K562 (cell line): ENCODE results near the gene DAP. TPM values are rescaled to one million over a fixed set of nuclear protein-coding genes. Genes with fewer than 3 reads are reported as not detected.

ENCODE experiments used
- ATAC-seq: fragments of 200-7000 bp; cut with Tn5 transposase; 3 replicates; pipeline ENCODE4 v1.9.1; 2020; ENCODE audit warnings: moderate library complexity
- BruUV-seq: library from RNA; stranded (reverse); fragments of 400-500 nt; replicated peaks from 2 replicates; lab custom pipeline; 2021; lab: Mats Ljungman, UMichigan
- CTCF ChIA-PET: fragments of 300-600 bp; formaldehyde crosslinking; extraction: SDS; loops from one replicate; lab custom pipeline; 2021; ENCODE audit warnings: low intra/inter-chr PET ratio; lab: Yijun Ruan, JAX
- POLR2A ChIA-PET: fragments of 300-600, 350-650 bp; sonication (Branson Sonifier 250); formaldehyde crosslinking; extraction: SDS; loops from one replicate; lab custom pipeline; 2021; ENCODE audit warnings: antibody characterized with exemption, inconsistent platforms; lab: Yijun Ruan, JAX
- DNase-seq, 4 experiments: peaks; one replicate each; pipeline versions ENCODE4 v3.0.0 to v3.0.0-alpha.2; 2011 to 2018; ENCODE audit warnings: low spot score in 3 of 4, mixed read lengths in 3 of 4; ENCODE audit errors: extremely low read depth in 1 of 4
- FAIRE-seq: peaks from 2 replicates; lab custom pipeline; 2011; peaks lifted over from hg19 to GRCh38; lab: Jason Lieb, UNC
- H2AFZ ChIP-seq: 2 replicates; pipeline ENCODE4 v1.6.0; 2011; ENCODE audit warnings: low read depth, low read length, control low read depth, inconsistent platforms
- H3K27ac ChIP-seq: fragments of 200-600 bp; 3 replicates; pipeline ENCODE4 v1.8.0; 2011; ENCODE audit warnings: low read depth, mild to moderate bottlenecking, control low read depth, inconsistent platforms, low read length, moderate library complexity, mixed read lengths; ENCODE audit errors: extremely low read depth
- H3K27me3 ChIP-seq, 2 experiments: fragments of 300-600 bp in 1 of 2; 2 replicates in 1 of 2; 3 replicates in 1 of 2; pipeline versions ENCODE4 v1.6.0 to v1.8.0; 2011; ENCODE audit warnings: inconsistent platforms in 2 of 2, low read length in 2 of 2, mild to moderate bottlenecking in 1 of 2, mixed read lengths in 1 of 2, moderate library complexity in 1 of 2; ENCODE audit not compliant: control insufficient read depth in 2 of 2, insufficient read depth in 2 of 2
- H3K36me3 ChIP-seq: fragments of 300-600 bp; 3 replicates; pipeline ENCODE4 v1.8.0; 2011; ENCODE audit warnings: mild to moderate bottlenecking, low read length, inconsistent platforms; ENCODE audit not compliant: control insufficient read depth, insufficient read depth
- H3K4me1 ChIP-seq, 2 experiments: fragments of 200-600 bp in 1 of 2; replicated peaks in 1 of 2; 2 replicates in 1 of 2; 3 replicates in 1 of 2; pipeline versions ENCODE4 v1.5.1 to v1.8.0; 2011; ENCODE audit warnings: inconsistent platforms in 2 of 2, low read length in 2 of 2, mild to moderate bottlenecking in 1 of 2, mixed read lengths in 1 of 2, moderate library complexity in 1 of 2; ENCODE audit not compliant: control insufficient read depth in 2 of 2, insufficient read depth in 2 of 2
- H3K4me2 ChIP-seq: 2 replicates; pipeline ENCODE4 v1.6.1; 2011; ENCODE audit warnings: low read length, control low read depth, inconsistent platforms, mixed read lengths; ENCODE audit not compliant: insufficient read depth
- H3K4me3 ChIP-seq: fragments of 200-600 bp; sonication (generic), shearing (Covaris generic); 2 replicates; pipeline ENCODE4 v1.5.1; 2016; ENCODE audit warnings: control low read depth, inconsistent platforms
- H3K79me2 ChIP-seq: fragments of 200-600 bp; 3 replicates; pipeline ENCODE4 v1.8.0; 2011; ENCODE audit warnings: low read length, inconsistent platforms; ENCODE audit not compliant: control insufficient read depth, insufficient read depth
- H3K9ac ChIP-seq, 2 experiments: 2 replicates each; pipeline versions ENCODE4 v1.6.0 to v1.6.1; 2011; ENCODE audit warnings: low read depth in 2 of 2, low read length in 2 of 2, control low read depth in 1 of 2, inconsistent platforms in 1 of 2, mild to moderate bottlenecking in 1 of 2, mixed read lengths in 1 of 2; ENCODE audit not compliant: insufficient read depth in 1 of 2
- H3K9me1 ChIP-seq: one replicate; pipeline ENCODE4 v1.6.0; 2011; ENCODE audit warnings: inconsistent platforms, mild to moderate bottlenecking, low read length, moderate library complexity; ENCODE audit not compliant: control insufficient read depth, insufficient read depth
- H3K9me3 ChIP-seq: replicated peaks from 2 replicates; pipeline ENCODE4 v1.5.1; 2011; ENCODE audit warnings: low read depth, low read length, inconsistent platforms; ENCODE audit not compliant: control insufficient read depth, insufficient read depth
- H4K20me1 ChIP-seq: replicated peaks from 2 replicates; pipeline ENCODE4 v1.6.1; 2011; ENCODE audit warnings: low read length, inconsistent platforms, mixed read lengths; ENCODE audit not compliant: control insufficient read depth, insufficient read depth
- CEBPZ ChIP-seq: fragments of 150-350 bp; IDR thresholded peaks from 2 replicates; pipeline ENCODE4 v1.6.1; 2014; ENCODE audit warnings: low read depth, mild to moderate bottlenecking, low read length, borderline replicate concordance
- FOXA3 ChIP-seq, 2 experiments: fragments of 450-650 bp in 1 of 2; sonication (generic) in 1 of 2; formaldehyde crosslinking; IDR thresholded peaks in 1 of 2; conservative IDR thresholded peaks in 1 of 2; 2 replicates each; pipeline versions ENCODE4 v1.4.0 to v1.8.0; 2020 to 2022; ENCODE audit warnings: mild to moderate bottlenecking in 2 of 2, missing genetic modification reagents in 1 of 2
- HMG20A ChIP-seq: fragments of 450-650 bp; formaldehyde crosslinking; conservative IDR thresholded peaks from 2 replicates; pipeline ENCODE4 v1.4.0; 2020; ENCODE audit warnings: mild to moderate bottlenecking, mixed read lengths
- HMG20B ChIP-seq: fragments of 250-450 bp; sonication (Bioruptor Pico); IDR thresholded peaks from 2 replicates; pipeline ENCODE4 v1.5.0; 2021; ENCODE audit warnings: mild to moderate bottlenecking
- HNRNPK ChIP-seq: fragments of 200-400 bp; formaldehyde crosslinking; IDR thresholded peaks from one replicate; pipeline ENCODE4 v1.6.1; 2018; ENCODE audit warnings: mild to moderate bottlenecking, low read depth, low read length; ENCODE audit not compliant: poor library complexity, severe bottlenecking
- KAT7 ChIP-seq: sonication (generic); formaldehyde crosslinking; IDR thresholded peaks from 2 replicates; pipeline ENCODE4 v1.8.0; 2022; ENCODE audit warnings: missing genetic modification reagents, mild to moderate bottlenecking, borderline replicate concordance
- NCOA1 ChIP-seq: fragments of 450-650 bp; IDR thresholded peaks from 2 replicates; pipeline ENCODE4 v1.6.1; 2016; ENCODE audit warnings: low read depth
- NFRKB ChIP-seq: fragments of 450-650 bp; IDR thresholded peaks from 2 replicates; pipeline ENCODE4 v1.6.1; 2016; ENCODE audit warnings: low read depth
- NR2F6 ChIP-seq: fragments of 450-650 bp; formaldehyde crosslinking; IDR thresholded peaks from 2 replicates; pipeline ENCODE4 v1.4.0; 2020; ENCODE audit warnings: mild to moderate bottlenecking
- POLR2AphosphoS2 ChIP-seq: IDR thresholded peaks from 2 replicates; pipeline ENCODE4 v1.6.1; 2012; ENCODE audit warnings: low read length, improper control_type of control experiment
- RBM22 ChIP-seq: fragments of 200-400 bp; formaldehyde crosslinking; IDR thresholded peaks from 2 replicates; pipeline ENCODE4 v1.6.1; 2018; ENCODE audit warnings: low read length, low read depth; ENCODE audit not compliant: poor library complexity, severe bottlenecking
- ZNF175 ChIP-seq: fragments of 200-800 bp; sonication (Bioruptor generic); IDR thresholded peaks from 2 replicates; pipeline ENCODE4 v1.6.1; 2016; ENCODE audit warnings: low read depth, mild to moderate bottlenecking, missing genetic modification characterization, missing compliant biosample characterization
- WGBS: fragments of 100-300 bp; shearing (Covaris generic); methylation state at CpG from one replicate; pipeline ENCODE4 v1.1.6; 2016; ENCODE audit warnings: low coverage, mixed read lengths; ENCODE audit not compliant: insufficient coverage; ENCODE audit errors: missing lambda C conversion rate; 5-methylcytosine and 5-hydroxymethylcytosine counted together
- in situ Hi-C: fragments of 300-500 bp; cut with MboI; formaldehyde crosslinking; loops from 4 replicates; pipeline ENCODE4 v1.15.0; 2018; ENCODE audit warnings: inconsistent platforms, mixed read lengths
- intact Hi-C: fragments of 100-400 bp; cut with micrococcal nuclease; formaldehyde crosslinking; loops from 2 replicates; pipeline ENCODE4 v1.14.2; 2022
- polyA plus RNA-seq, 8 experiments: library from polyadenylated mRNA; depleted of rRNA in 4 of 8; stranded (reverse) in 5 of 8; unstranded in 3 of 8; fragments of >200 nt; fragmentation: Nextera tagmentation in 2 of 8; fragmentation: Illumina TruSeq in 1 of 8; extraction: Ambion mirVana in 2 of 8; extraction: Trizol in 1 of 8; gene quantifications; 2 replicates each; pipeline versions ENCODE4 v1.2.1 to v1.2.3, GENCODE V29; 2011 to 2014; ENCODE audit warnings: inconsistent platforms in 1 of 8, missing spikeins in 1 of 8
- total RNA-seq, 7 experiments: library from RNA; depleted of rRNA in 6 of 7; stranded (reverse); fragments of >200 nt in 6 of 7; fragmentation: Illumina TruSeq in 2 of 7; extraction: Trizol in 2 of 7; gene quantifications; 2 replicates each; pipeline versions ENCODE4 v1.2.1 to v1.2.3, GENCODE V29; 2011 to 2021; ENCODE audit warnings: low replicate concordance in 1 of 7

DAP gene
- total and polyA plus RNA-seq, 9 of the 15 experiments (the other 6 are each of a cell fraction or from before 2014, with no cell fraction given) = 14.1 to 151 (median 34.5) TPM

GRCh38 chr5:10743951-10744350, 17.1 kb downstream of the DAP start:
- POLR2A ChIA-PET = interaction anchor here (0.7 to 1.9 kb wide), 3 partner anchors 11 to 35 kb away, joined by 3 to 5 read pairs (median 4); partner anchors contain the start of gene DAP
- Histone ChIP-seq H3K27ac (no peak overlapping the region), H3K27me3 (no peaks in the 10 kb centered on the region)
- no peak for FAIRE-seq
- 0 out of 2 replicates have a peak, but pooled peaks have one; percentile 11 for TF ChIP-seq POLR2AphosphoS2
- no peak for TF ChIP-seq KAT7 (CRISPR knock-in tag)
- TF ChIP-seq, all 486 proteins: peak for 1
- no peaks in the 10 kb centered on the region for H3K9me1 ChIP-seq
- H3K4me2 ChIP-seq = no peak overlapping the region
- peaks cover 32% of the 10 kb centered on the region for H3K79me2 ChIP-seq
- H3K9ac ChIP-seq = no peak overlapping the region
- no TSS peak for BruUV-seq
- ATAC-seq (no peak), DNase-seq (no peak)
- intact Hi-C loops (no loop called here), in situ Hi-C loops (no loop called here)
- CTCF ChIA-PET = no interaction called here
- H2AFZ ChIP-seq = no peak overlapping the region
- no peaks in the 10 kb centered on the region for H4K20me1 ChIP-seq
- peaks cover 96% of the 10 kb centered on the region for H3K36me3 ChIP-seq
- peaks cover 1 to 8% of the 10 kb centered on the region in 2 experiments; a peak in 3 of 5 replicates for H3K4me1 ChIP-seq
- no peak overlapping the region for H3K4me3 ChIP-seq
- H3K9me3 ChIP-seq = peaks cover 25% of the 10 kb centered on the region

GRCh38 chr5:10743526-10743925, 17.5 kb downstream of the DAP start:
- DNase-seq (no peak), ATAC-seq (no peak), FAIRE-seq (no peak)
- Histone ChIP-seq H3K4me1 (peaks cover 4 to 8% of the 10 kb centered on the region in 2 experiments; a peak in 4 of 5 replicates), H3K27ac (no peak overlapping the region), H4K20me1 (no peaks in the 10 kb centered on the region), H3K79me2 (peaks cover 31% of the 10 kb centered on the region), H3K4me2 (no peak overlapping the region), H3K9me3 (peaks cover 25% of the 10 kb centered on the region), H3K9ac (no peak overlapping the region), H3K9me1 (no peaks in the 10 kb centered on the region), H2AFZ (no peak overlapping the region), H3K4me3 (no peak overlapping the region), H3K27me3 (no peaks in the 10 kb centered on the region), H3K36me3 (peaks cover 93% of the 10 kb centered on the region)
- no TSS peak for BruUV-seq
- CTCF ChIA-PET = no interaction called here
- POLR2A ChIA-PET = no interaction called here
- WGBS = 95% methylated on average over 5 of the region's 5 CpGs
- in situ Hi-C loops (no loop called here), intact Hi-C loops (no loop called here)
- TF ChIP-seq NR2F6 (CRISPR knock-in tag) (no peak), FOXA3 (CRISPR knock-in tag; conservative IDR thresholded peaks at IDR 0.05 in 1 of 2, IDR thresholded peaks at IDR 0.05 in 1 of 2) (no peak), NFRKB (no peak), CEBPZ (no peak), HMG20A (CRISPR knock-in tag) (no peak), HMG20B (CRISPR knock-in tag) (no peak), HNRNPK (no peak), ZNF175 (CRISPR knock-in tag) (no peak), NCOA1 (no peak), RBM22 (no peak)
